Fibroblast of pulmonary artery (primary cell): Measurements from ENCODE around the gene CASP9.

Experiments
- DNase-seq: peaks from one replicate; pipeline ENCODE4 v3.0.0-alpha.2; 2010; ENCODE audit warnings: low read depth
- H3K4me3 ChIP-seq: replicated peaks from 2 replicates; pipeline ENCODE4 v1.5.1; 2011; ENCODE audit warnings: low read depth, mild to moderate bottlenecking, control low read depth, low read length, moderate library complexity
- CTCF ChIP-seq: IDR thresholded peaks from 2 replicates; pipeline ENCODE4 v1.5.1; 2011; ENCODE audit warnings: mild to moderate bottlenecking, control low read depth, low read length, inconsistent platforms; ENCODE audit errors: missing control alignments

The CASP9 gene

GRCh38 chr1:15456313-15456954 lies 67.6 kb downstream of the CASP9 start, which contains the start of gene CELA2A:
Gene CELA2A (plus strand): TSS chr1:15456732. CDS start chr1:15456754, 22 bp downstream.
- no peak for DNase-seq
- no peak for TF ChIP-seq CTCF

GRCh38 chr1:15455522-15455921 lies 68.5 kb downstream of the CASP9 start:
- DNase-seq, result peak; percentile 25
- TF ChIP-seq CTCF, result no peak
- no peak overlapping the region for H3K4me3 ChIP-seq

More at GRCh38 chr1:15456313-15456954, 67.6 kb downstream of the CASP9 start, which contains the start of gene CELA2A:
- no peak within 1 kb of the TSS for H3K4me3 ChIP-seq

- no peak for TF ChIP-seq CTCF
- H3K4me3 ChIP-seq, result no peak overlapping the region
- DNase-seq, result peak; percentile 53
These were observed 69.8 kb downstream of the CASP9 start for GRCh38 chr1:15454256-15454655.

GRCh38 chr1:15453734-15454133 lies 70.3 kb downstream of the CASP9 start:
- DNase-seq, result no peak
- H3K4me3 ChIP-seq, result no peak overlapping the region

GRCh38 chr1:15452866-15453571 lies 71.0 kb downstream of the CASP9 start:
- no peak overlapping the region for H3K4me3 ChIP-seq
- no peak for DNase-seq
- no peak for TF ChIP-seq CTCF

More at GRCh38 chr1:15453734-15454133, 70.3 kb downstream of the CASP9 start:
- TF ChIP-seq CTCF, result no peak

GRCh38 chr1:15452216-15452615 lies 71.8 kb downstream of the CASP9 start:
- DNase-seq, result no peak
- TF ChIP-seq CTCF, result no peak
- H3K4me3 ChIP-seq, result no peak overlapping the region
